IMR-90 (cell line): ENCODE measurements around the gene CMPK2. TPM values are rescaled to one million over a fixed set of nuclear protein-coding genes. Genes with fewer than 3 reads are reported as not detected.

Experiments
- ATAC-seq: fragments of 200-7000 bp; cut with Tn5 transposase; 2 replicates; pipeline ENCODE4 v1.9.1; 2020; ENCODE audit warnings: low read depth, mild to moderate bottlenecking, moderate library complexity
- BruUV-seq: library from RNA; stranded (reverse); fragments of 400-500 nt; replicated peaks from 2 replicates; lab custom pipeline; 2021; lab: Mats Ljungman, UMichigan
- CTCF ChIA-PET: fragments of 300-600 bp; formaldehyde crosslinking; extraction: SDS; loops from one replicate; lab custom pipeline; 2021; ENCODE audit warnings: antibody characterized with exemption; lab: Yijun Ruan, JAX
- POLR2A ChIA-PET: fragments of 300-600 bp; sonication (Branson Sonifier 250); formaldehyde crosslinking; loops from one replicate; lab custom pipeline; 2022; ENCODE audit warnings: antibody characterized with exemption; ENCODE audit not compliant: unreplicated experiment; lab: Charles Lee
- DNase-seq: peaks from one replicate; pipeline ENCODE4 v3.0.0; 2013
- H2AFZ ChIP-seq: replicated peaks from 2 replicates; pipeline ENCODE3; 2013; ENCODE audit warnings: low read length, mild to moderate bottlenecking; ENCODE audit not compliant: poor library complexity
- H2AK5ac ChIP-seq: 2 replicates; pipeline ENCODE4 v1.6.1; 2013; ENCODE audit warnings: low read depth, low read length, inconsistent platforms
- H2AK9ac ChIP-seq: replicated peaks from 2 replicates; pipeline ENCODE3; 2013; ENCODE audit warnings: mild to moderate bottlenecking, low read depth, low read length, moderate library complexity; ENCODE audit not compliant: poor library complexity
- H2BK120ac ChIP-seq: 2 replicates; pipeline ENCODE4 v1.6.1; 2013; ENCODE audit warnings: low read depth, low read length, inconsistent platforms
- H2BK15ac ChIP-seq: 3 replicates; pipeline ENCODE4 v1.6.1; 2013; ENCODE audit warnings: low read depth, low read length, inconsistent platforms
- H2BK20ac ChIP-seq: 2 replicates; pipeline ENCODE4 v1.6.1; 2013; ENCODE audit warnings: low read depth, mild to moderate bottlenecking, inconsistent platforms, low read length, moderate library complexity
- H2BK5ac ChIP-seq: 2 replicates; pipeline ENCODE4 v1.6.1; 2013; ENCODE audit warnings: mild to moderate bottlenecking, low read depth, low read length, inconsistent platforms; ENCODE audit not compliant: poor library complexity, severe bottlenecking
- H3K14ac ChIP-seq: replicated peaks from 2 replicates; pipeline ENCODE4 v1.6.1; 2013; ENCODE audit warnings: low read depth, low read length, inconsistent platforms
- H3K18ac ChIP-seq: 2 replicates; pipeline ENCODE4 v1.6.1; 2013; ENCODE audit warnings: low read depth, low read length, control low read depth
- H3K23ac ChIP-seq: 2 replicates; pipeline ENCODE4 v1.6.1; 2013; ENCODE audit warnings: low read depth, low read length, inconsistent platforms
- H3K27ac ChIP-seq: 2 replicates; pipeline ENCODE4 v1.5.1; 2013; ENCODE audit warnings: mild to moderate bottlenecking, control low read depth, low read length; ENCODE audit not compliant: insufficient read depth
- H3K27me3 ChIP-seq: 2 replicates; pipeline ENCODE4 v1.6.1; 2013; ENCODE audit warnings: low read length; ENCODE audit not compliant: control insufficient read depth, insufficient read depth
- H3K36me3 ChIP-seq: 2 replicates; pipeline ENCODE4 v1.6.1; 2013; ENCODE audit warnings: low read length, mixed read lengths; ENCODE audit not compliant: control insufficient read depth, insufficient read depth
- H3K4ac ChIP-seq: 2 replicates; pipeline ENCODE4 v1.6.1; 2013; ENCODE audit warnings: low read depth, low read length, inconsistent platforms
- H3K4me1 ChIP-seq: 2 replicates; pipeline ENCODE4 v1.6.1; 2013; ENCODE audit warnings: low read length, mixed read lengths; ENCODE audit not compliant: control insufficient read depth, insufficient read depth
- H3K4me2 ChIP-seq: 2 replicates; pipeline ENCODE4 v1.6.1; 2013; ENCODE audit warnings: low read depth, mild to moderate bottlenecking, control low read depth, low read length, moderate library complexity
- H3K4me3 ChIP-seq: 2 replicates; pipeline ENCODE4 v1.5.1; 2013; ENCODE audit warnings: low read depth, mild to moderate bottlenecking, control low read depth, low read length, moderate library complexity; ENCODE audit not compliant: insufficient read depth
- H3K56ac ChIP-seq: 2 replicates; pipeline ENCODE4 v1.6.1; 2013; ENCODE audit warnings: low read length, inconsistent platforms; ENCODE audit not compliant: insufficient read depth; ENCODE audit errors: extremely low read depth
- H3K79me1 ChIP-seq, 2 experiments: 2 replicates each; pipeline ENCODE4 v1.6.1; 2013; ENCODE audit warnings: low read length in 2 of 2, inconsistent platforms in 1 of 2, low read depth in 1 of 2
- H3K9ac ChIP-seq: 2 replicates; pipeline ENCODE4 v1.6.1; 2013; ENCODE audit warnings: low read depth, low read length, control low read depth
- H3K9me1 ChIP-seq: 2 replicates; pipeline ENCODE4 v1.6.1; 2013; ENCODE audit warnings: low read length, inconsistent platforms; ENCODE audit not compliant: insufficient read depth
- H3K9me3 ChIP-seq: 2 replicates; pipeline ENCODE4 v1.6.1; 2013; ENCODE audit warnings: low read length; ENCODE audit not compliant: control insufficient read depth, insufficient read depth
- H4K20me1 ChIP-seq: 2 replicates; pipeline ENCODE4 v1.6.1; 2013; ENCODE audit warnings: low read length, inconsistent platforms; ENCODE audit not compliant: insufficient read depth
- H4K5ac ChIP-seq: 2 replicates; pipeline ENCODE4 v1.6.1; 2013; ENCODE audit warnings: mild to moderate bottlenecking, low read depth, low read length, control low read depth
- H4K8ac ChIP-seq, 2 experiments: 2 replicates each; pipeline ENCODE4 v1.6.1; 2013; ENCODE audit warnings: low read depth in 2 of 2, low read length in 2 of 2, control low read depth in 1 of 2, inconsistent platforms in 1 of 2
- H4K91ac ChIP-seq: 2 replicates; pipeline ENCODE4 v1.6.1; 2013; ENCODE audit warnings: low read depth, low read length, inconsistent platforms; ENCODE audit not compliant: insufficient read depth
- CHD1 ChIP-seq: IDR thresholded peaks from 2 replicates; pipeline ENCODE4 v1.6.1; 2012; ENCODE audit warnings: low read depth, low read length, improper control_type of control experiment
- CTCF ChIP-seq: conservative IDR thresholded peaks from 2 replicates; pipeline ENCODE4 v1.5.1; 2012; ENCODE audit warnings: mild to moderate bottlenecking, low read depth, low read length, improper control_type of control experiment
- FOS ChIP-seq: fragments of 150-350 bp; IDR thresholded peaks from 2 replicates; pipeline ENCODE4 v1.6.1; 2016; ENCODE audit warnings: low read depth, low read length
- MAFK ChIP-seq: IDR thresholded peaks from 2 replicates; pipeline ENCODE4 v1.6.1; 2012; ENCODE audit warnings: low read depth, low read length, improper control_type of control experiment
- MAZ ChIP-seq: IDR thresholded peaks from 2 replicates; pipeline ENCODE4 v1.6.1; 2012; ENCODE audit warnings: low read depth, mild to moderate bottlenecking, low read length, improper control_type of control experiment, moderate library complexity, borderline replicate concordance
- MXI1 ChIP-seq: IDR thresholded peaks from 2 replicates; pipeline ENCODE4 v1.6.1; 2012; ENCODE audit warnings: low read depth, mild to moderate bottlenecking, low read length, moderate library complexity, borderline replicate concordance
- NFE2L2 ChIP-seq: fragments of 150-350 bp; IDR thresholded peaks from 2 replicates; pipeline ENCODE4 v1.6.1; 2016; ENCODE audit warnings: low read depth, mild to moderate bottlenecking, low read length
- RCOR1 ChIP-seq: IDR thresholded peaks from 2 replicates; pipeline ENCODE4 v1.6.1; 2012; ENCODE audit warnings: mild to moderate bottlenecking, low read length, improper control_type of control experiment; ENCODE audit not compliant: insufficient replicate concordance
- RFX5 ChIP-seq: IDR thresholded peaks from 2 replicates; pipeline ENCODE4 v1.8.0; 2012; ENCODE audit warnings: low read depth, mild to moderate bottlenecking, low read length, moderate library complexity
- SMC3 ChIP-seq: fragments of 150-350 bp; IDR thresholded peaks from 2 replicates; pipeline ENCODE4 v1.6.1; 2016; ENCODE audit warnings: low read depth, mild to moderate bottlenecking, antibody characterized with exemption, low read length, moderate library complexity
- USF2 ChIP-seq: fragments of 150-350 bp; IDR thresholded peaks from 2 replicates; pipeline ENCODE4 v1.6.1; 2017; ENCODE audit warnings: mild to moderate bottlenecking, antibody characterized with exemption, low read length, low read depth
- WGBS, 2 experiments: methylation state at CpG; one replicate each; pipeline versions ENCODE4 v1.1.5 to v1.1.7; 2013; ENCODE audit warnings: missing lambda C conversion rate in 2 of 2; ENCODE audit not compliant: insufficient read length in 1 of 2; ENCODE audit errors: extremely low coverage in 2 of 2; 5-methylcytosine and 5-hydroxymethylcytosine counted together
- dilution Hi-C: fragments of 300-500 bp; cut with HindIII; formaldehyde crosslinking; loops from one replicate; pipeline ENCODE4 v1.14.3; 2018; ENCODE audit warnings: low sequenced_read_pairs; ENCODE audit not compliant: unreplicated experiment
- in situ Hi-C: fragments of 300-500 bp; cut with MboI; formaldehyde crosslinking; loops from 3 replicates; pipeline ENCODE4 v1.14.3; 2019; ENCODE audit warnings: low sequenced_read_pairs, inconsistent platforms, mixed read lengths
- intact Hi-C: fragments of 100-400 bp; cut with micrococcal nuclease; formaldehyde crosslinking; loops from 2 replicates; pipeline ENCODE4 v1.10.0; 2022
- polyA plus RNA-seq, 3 experiments: library from polyadenylated mRNA; depleted of rRNA; stranded (reverse); fragments of >200 nt; gene quantifications; 2 replicates each; pipeline ENCODE4 v1.2.3, GENCODE V29; 2012; ENCODE audit warnings: low replicate concordance in 1 of 3
- total RNA-seq: library from RNA; depleted of rRNA; stranded (reverse); fragments of >200 nt; gene quantifications from 2 replicates; pipeline ENCODE4 v1.2.3, GENCODE V29; 2012

Gene CMPK2
- total and polyA plus RNA-seq, 2 of the 4 experiments (the other 2 are of a cell fraction) = 0.03 to 0.18 TPM

GRCh38 chr2:6818012-6818411, 47.7 kb downstream of the CMPK2 start:
- no peak overlapping the region for H4K8ac ChIP-seq
- no peak overlapping the region for H3K4me2 ChIP-seq
- H3K18ac ChIP-seq = no peak overlapping the region
- no peak overlapping the region for H2AFZ ChIP-seq
- in situ Hi-C loops (no loop called here), intact Hi-C loops (no loop called here), dilution Hi-C loops (no loop called here)
- no peaks in the 10 kb centered on the region for H3K79me1 ChIP-seq
- ChIA-PET CTCF (no interaction called here), POLR2A (no interaction called here)
- no peak overlapping the region for H3K4me3 ChIP-seq
- H2BK5ac ChIP-seq = no peak overlapping the region
- no peak overlapping the region for H2BK15ac ChIP-seq
- H3K4me1 ChIP-seq = peaks cover 2% of the 10 kb centered on the region; the same call in 1 of the 2 replicates
- H4K91ac ChIP-seq = no peak overlapping the region
- no peak overlapping the region for H3K56ac ChIP-seq
- H3K9ac ChIP-seq = no peak overlapping the region
- no peak overlapping the region for H3K4ac ChIP-seq
- no TSS peak for BruUV-seq
- H2BK20ac ChIP-seq = no peak overlapping the region
- H4K5ac ChIP-seq = no peak overlapping the region
- no peak overlapping the region for H2BK120ac ChIP-seq
- H3K27ac ChIP-seq = no peak overlapping the region
- H3K9me3 ChIP-seq = no peaks in the 10 kb centered on the region
- no peak overlapping the region for H2AK9ac ChIP-seq
- TF ChIP-seq MAZ = no peak
- TF ChIP-seq RFX5 = no peak
- no peak for TF ChIP-seq RCOR1
- TF ChIP-seq SMC3 = no peak
- TF ChIP-seq CHD1 = no peak
- TF ChIP-seq CTCF = no peak
- TF ChIP-seq USF2 = no peak
- no peak for TF ChIP-seq MAFK
- no peak for TF ChIP-seq FOS
- no peak for TF ChIP-seq NFE2L2
- TF ChIP-seq MXI1 = no peak
- no peak overlapping the region for H2AK5ac ChIP-seq
- WGBS, 2 experiments = no CpG with 5 or more reads among the region's 5 CpGs
- H3K9me1 ChIP-seq = no peaks in the 10 kb centered on the region
- H3K27me3 ChIP-seq = no peaks in the 10 kb centered on the region; the same call in 1 of the 2 replicates
- ATAC-seq = no peak
- no peak for DNase-seq
- no peaks in the 10 kb centered on the region for H4K20me1 ChIP-seq
- H3K14ac ChIP-seq = no peak overlapping the region
- no peak overlapping the region for H3K23ac ChIP-seq
- no peaks in the 10 kb centered on the region for H3K36me3 ChIP-seq
